IPS-15b (cell line): ENCODE measurements around the gene BBS2.

Source experiments
- H3K27me3 ChIP-seq: one replicate; pipeline ENCODE4 v1.6.1; 2013; ENCODE audit warnings: low read length; ENCODE audit not compliant: control insufficient read depth, insufficient read depth
- H3K36me3 ChIP-seq: one replicate; pipeline ENCODE4 v1.6.1; 2013; ENCODE audit warnings: low read length; ENCODE audit not compliant: control insufficient read depth, insufficient read depth
- H3K4me1 ChIP-seq: one replicate; pipeline ENCODE4 v1.6.1; 2013; ENCODE audit warnings: mild to moderate bottlenecking, low read length; ENCODE audit not compliant: control insufficient read depth, insufficient read depth
- H3K4me3 ChIP-seq: one replicate; pipeline ENCODE4 v1.5.1; 2013; ENCODE audit warnings: low read depth, low read length
- H3K9ac ChIP-seq: one replicate; pipeline ENCODE4 v1.6.1; 2013; ENCODE audit warnings: low read depth, mild to moderate bottlenecking, low read length
- H3K9me3 ChIP-seq: one replicate; pipeline ENCODE4 v1.6.1; 2013; ENCODE audit warnings: mild to moderate bottlenecking, low read length; ENCODE audit not compliant: control insufficient read depth, insufficient read depth

The BBS2 gene, protein sequence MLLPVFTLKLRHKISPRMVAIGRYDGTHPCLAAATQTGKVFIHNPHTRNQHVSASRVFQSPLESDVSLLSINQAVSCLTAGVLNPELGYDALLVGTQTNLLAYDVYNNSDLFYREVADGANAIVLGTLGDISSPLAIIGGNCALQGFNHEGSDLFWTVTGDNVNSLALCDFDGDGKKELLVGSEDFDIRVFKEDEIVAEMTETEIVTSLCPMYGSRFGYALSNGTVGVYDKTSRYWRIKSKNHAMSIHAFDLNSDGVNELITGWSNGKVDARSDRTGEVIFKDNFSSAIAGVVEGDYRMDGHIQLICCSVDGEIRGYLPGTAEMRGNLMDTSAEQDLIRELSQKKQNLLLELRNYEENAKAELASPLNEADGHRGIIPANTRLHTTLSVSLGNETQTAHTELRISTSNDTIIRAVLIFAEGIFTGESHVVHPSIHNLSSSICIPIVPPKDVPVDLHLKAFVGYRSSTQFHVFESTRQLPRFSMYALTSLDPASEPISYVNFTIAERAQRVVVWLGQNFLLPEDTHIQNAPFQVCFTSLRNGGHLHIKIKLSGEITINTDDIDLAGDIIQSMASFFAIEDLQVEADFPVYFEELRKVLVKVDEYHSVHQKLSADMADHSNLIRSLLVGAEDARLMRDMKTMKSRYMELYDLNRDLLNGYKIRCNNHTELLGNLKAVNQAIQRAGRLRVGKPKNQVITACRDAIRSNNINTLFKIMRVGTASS

DNA sequence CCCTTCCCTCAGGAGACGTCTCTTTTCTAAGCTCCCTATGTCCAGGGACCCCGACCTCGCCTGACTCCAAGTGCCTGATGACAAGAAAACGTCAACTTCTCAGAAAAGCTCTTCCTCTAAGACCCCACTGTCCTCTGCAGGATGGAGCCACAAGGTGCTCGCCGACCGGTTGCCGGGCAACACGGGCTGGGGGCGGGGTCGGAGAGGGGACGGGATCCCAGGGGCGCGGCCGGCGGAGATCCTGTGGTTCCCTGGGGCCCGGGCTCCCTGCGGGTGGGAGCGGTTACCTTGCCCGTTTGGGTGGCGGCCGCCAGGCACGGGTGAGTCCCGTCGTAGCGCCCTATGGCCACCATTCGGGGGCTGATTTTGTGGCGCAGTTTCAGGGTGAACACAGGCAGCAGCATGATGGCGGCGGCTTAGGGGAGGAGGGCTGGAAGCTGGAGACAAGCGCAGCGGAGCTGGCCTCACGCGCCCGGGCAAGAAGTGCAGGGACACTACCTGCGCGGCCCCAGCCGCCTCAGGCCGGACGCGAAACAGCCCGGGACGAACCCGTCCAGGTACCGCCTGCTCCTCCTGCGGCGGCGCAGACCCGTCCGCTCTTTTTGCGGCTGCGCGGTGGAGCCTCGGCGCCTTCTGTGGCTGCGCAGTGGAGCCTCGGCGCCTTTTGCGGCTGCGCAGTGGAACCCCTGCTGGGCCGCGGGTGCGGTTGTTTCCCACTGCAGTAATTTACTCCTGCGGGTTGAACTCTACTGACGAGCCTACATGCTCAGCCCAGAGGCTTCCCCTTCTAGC, at the start of gene BBS2:
Gene BBS2 (minus strand): TSS at position 566 of the 792 bp plus-strand sequence. CDS start 162 bp downstream, at position 404.
- Histone ChIP-seq H3K4me3 (peak within 1 kb of the TSS; percentile 89), H3K36me3 (no peaks in the 10 kb centered on the region), H3K27me3 (no peaks in the 10 kb centered on the region), H3K4me1 (no peaks in the 10 kb centered on the region), H3K9me3 (no peaks in the 10 kb centered on the region), H3K9ac (peak within 1 kb of the TSS; percentile 48)

DNA sequence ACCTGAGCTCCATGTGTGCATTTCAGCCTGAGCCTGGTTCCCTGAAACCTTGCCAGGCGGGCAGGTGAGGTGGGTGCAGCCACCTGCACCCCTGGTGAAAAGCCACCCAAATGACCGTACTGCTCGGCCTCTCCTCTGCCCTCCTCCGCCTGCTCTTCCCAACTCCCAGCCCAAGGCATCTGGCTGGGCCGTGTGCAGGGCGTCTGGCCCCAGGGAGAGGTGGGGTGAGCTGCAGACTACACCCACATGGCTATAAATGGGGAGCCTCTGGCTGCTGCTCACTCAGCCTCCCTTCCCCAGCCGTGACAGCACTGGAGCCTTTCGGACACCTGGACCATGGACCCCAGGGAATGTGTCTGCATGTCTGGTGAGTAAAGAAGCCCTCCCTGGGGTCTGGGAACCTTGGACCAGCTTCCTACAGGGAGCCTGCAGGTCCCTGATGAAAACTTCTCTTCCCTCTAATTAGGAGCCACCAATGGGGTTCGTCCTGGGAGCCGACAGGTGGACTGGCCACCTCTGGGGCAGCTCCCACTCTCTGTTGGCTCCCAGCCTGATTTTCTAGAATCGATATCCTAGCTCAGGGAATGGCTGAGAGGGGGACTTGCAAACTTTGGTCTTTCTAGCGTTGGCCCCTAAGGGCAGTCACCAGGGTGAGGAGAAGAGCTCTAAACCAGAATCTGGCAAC, 45.1 kb upstream of the BBS2 start, which contains the start of gene MT4:
Gene MT4 (plus strand): TSS at position 281 of the 685 bp plus-strand sequence. CDS start 56 bp downstream, at position 337.
- Histone ChIP-seq H3K9me3 (no peaks in the 10 kb centered on the region), H3K4me1 (no peaks in the 10 kb centered on the region), H3K27me3 (peaks cover 3% of the 10 kb centered on the region), H3K9ac (no peak within 1 kb of the TSS), H3K4me3 (no peak within 1 kb of the TSS), H3K36me3 (no peaks in the 10 kb centered on the region)

DNA sequence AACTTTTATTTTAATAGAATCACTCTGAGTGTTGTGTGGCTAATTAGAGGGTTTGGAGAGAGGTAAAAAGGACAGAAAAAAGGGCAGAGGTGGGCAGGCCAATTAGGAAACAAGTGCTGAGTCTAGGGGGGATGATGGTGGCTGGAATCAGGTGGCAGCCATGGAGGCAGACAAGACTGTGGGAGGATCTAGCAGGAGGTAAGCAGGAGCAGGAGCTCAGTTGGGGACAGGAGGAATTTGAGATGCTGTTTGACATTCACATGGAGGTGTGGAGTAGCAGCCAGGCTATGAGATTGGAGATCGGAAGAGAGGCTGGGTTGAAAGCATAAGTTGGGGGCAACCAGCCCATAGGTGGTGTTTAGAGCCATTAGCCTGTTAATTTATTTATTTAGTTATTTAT, 41.3 kb upstream of the BBS2 start:
- Histone ChIP-seq H3K27me3 (no peaks in the 10 kb centered on the region), H3K9ac (no peak overlapping the region), H3K9me3 (no peaks in the 10 kb centered on the region), H3K4me1 (no peaks in the 10 kb centered on the region), H3K4me3 (no peak overlapping the region), H3K36me3 (no peaks in the 10 kb centered on the region)

DNA sequence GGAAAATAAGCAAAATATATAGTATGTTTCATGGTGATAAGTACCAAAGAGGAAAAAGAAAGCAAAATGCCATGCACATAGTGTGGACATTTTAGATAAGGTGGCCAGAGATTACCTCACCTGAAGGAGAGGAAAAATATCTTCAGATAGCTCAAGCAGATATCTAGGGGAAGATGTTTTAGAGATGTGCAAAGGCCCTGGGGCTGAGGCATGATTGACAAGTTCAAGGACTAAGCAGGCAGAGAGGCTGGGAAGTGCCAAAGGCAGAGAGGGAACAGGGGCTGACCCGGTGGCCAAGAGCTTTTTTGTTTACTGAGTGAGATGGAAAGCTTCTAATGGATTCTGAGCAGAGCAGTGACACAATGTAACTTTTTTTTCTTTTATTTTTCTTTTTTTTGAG, 40.6 kb upstream of the BBS2 start:
- Histone ChIP-seq H3K4me3 (no peak overlapping the region), H3K27me3 (no peaks in the 10 kb centered on the region), H3K9ac (no peak overlapping the region), H3K9me3 (no peaks in the 10 kb centered on the region), H3K4me1 (no peaks in the 10 kb centered on the region), H3K36me3 (no peaks in the 10 kb centered on the region)

DNA sequence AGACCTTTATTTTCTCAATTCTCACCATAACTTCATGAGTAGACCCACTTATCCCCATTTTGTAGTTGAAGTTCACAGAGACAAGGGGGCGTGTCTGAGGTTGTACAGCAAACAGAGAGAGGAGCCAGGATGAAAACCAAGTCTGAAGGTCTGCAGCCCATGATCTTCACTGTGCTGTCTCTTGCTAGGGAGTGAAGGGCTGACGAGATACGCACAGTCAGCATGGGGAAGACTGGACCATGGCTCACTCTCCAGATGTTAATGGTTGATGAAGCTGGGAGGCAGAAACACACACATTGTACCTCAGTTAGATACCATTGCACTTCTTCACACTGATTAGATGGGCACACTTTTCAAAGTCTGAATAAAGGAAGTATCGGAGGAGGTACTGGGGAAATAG, 39.3 kb upstream of the BBS2 start:
- Histone ChIP-seq H3K4me1 (no peaks in the 10 kb centered on the region), H3K9ac (no peak overlapping the region), H3K9me3 (no peaks in the 10 kb centered on the region), H3K27me3 (no peaks in the 10 kb centered on the region), H3K4me3 (no peak overlapping the region), H3K36me3 (no peaks in the 10 kb centered on the region)

DNA sequence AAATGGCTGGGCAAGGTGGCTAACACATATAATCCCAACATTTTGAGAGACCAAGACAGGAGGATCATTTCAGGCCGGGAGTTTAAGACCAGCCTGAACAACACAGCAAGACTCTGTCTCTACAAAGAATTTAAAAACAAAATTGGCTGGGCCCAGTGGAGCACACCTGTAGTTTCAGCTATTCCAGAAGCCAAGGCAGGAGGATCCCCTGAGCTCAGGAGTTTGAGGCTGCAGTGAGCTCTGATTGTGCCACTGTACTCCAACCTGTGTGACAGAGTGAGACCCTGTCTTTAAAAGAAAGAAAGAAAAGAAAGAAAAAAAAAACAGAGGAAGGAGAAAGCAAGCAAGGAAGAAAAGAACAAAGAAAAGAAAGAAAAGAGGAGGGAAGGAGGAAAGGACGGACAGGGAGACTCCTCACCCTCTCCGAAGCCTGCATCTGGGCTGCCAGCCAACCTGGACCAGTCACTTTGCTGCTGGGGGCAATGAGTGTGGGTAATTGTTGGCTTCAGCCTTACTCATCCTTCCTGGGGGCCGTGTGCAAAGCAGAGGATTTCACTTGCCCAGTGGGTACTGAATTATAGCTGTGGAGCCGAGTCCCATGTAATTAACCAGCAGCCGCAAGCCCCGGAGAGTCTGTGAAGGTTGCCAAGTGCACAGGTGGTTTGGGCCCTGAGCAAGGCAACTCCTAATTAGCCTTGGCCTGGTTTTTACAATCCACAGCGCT, 38.4 kb upstream of the BBS2 start:
- no peak overlapping the region for H3K4me3 ChIP-seq

DNA sequence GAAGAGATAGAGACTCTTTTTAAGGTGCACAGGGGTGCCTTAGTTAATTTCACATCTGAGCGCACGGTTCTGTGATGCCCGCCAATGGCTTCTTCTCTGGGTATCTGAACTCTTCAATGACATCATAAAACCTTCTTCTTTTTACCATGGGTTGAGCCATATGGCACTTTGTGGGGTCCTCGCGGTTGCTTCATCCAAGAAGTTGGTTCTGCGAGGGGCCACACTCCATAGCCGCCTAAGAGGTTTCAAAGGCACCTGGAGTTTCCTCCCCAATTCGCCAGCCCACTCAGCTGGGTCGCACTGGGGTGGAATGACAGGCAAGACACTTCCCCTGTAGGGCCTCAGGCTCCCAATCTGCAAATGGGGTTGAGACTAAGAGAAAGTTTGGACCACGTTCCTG, 34.6 kb upstream of the BBS2 start:
- Histone ChIP-seq H3K4me1 (no peaks in the 10 kb centered on the region), H3K9me3 (no peaks in the 10 kb centered on the region), H3K9ac (no peak overlapping the region), H3K27me3 (no peaks in the 10 kb centered on the region), H3K36me3 (no peaks in the 10 kb centered on the region), H3K4me3 (no peak overlapping the region)

More for the DNA sequence above, 38.4 kb upstream of the BBS2 start:
- no peaks in the 10 kb centered on the region for H3K36me3 ChIP-seq
- H3K9me3 ChIP-seq = no peaks in the 10 kb centered on the region
- no peaks in the 10 kb centered on the region for H3K4me1 ChIP-seq
- no peak overlapping the region for H3K9ac ChIP-seq
- H3K27me3 ChIP-seq = no peaks in the 10 kb centered on the region

DNA sequence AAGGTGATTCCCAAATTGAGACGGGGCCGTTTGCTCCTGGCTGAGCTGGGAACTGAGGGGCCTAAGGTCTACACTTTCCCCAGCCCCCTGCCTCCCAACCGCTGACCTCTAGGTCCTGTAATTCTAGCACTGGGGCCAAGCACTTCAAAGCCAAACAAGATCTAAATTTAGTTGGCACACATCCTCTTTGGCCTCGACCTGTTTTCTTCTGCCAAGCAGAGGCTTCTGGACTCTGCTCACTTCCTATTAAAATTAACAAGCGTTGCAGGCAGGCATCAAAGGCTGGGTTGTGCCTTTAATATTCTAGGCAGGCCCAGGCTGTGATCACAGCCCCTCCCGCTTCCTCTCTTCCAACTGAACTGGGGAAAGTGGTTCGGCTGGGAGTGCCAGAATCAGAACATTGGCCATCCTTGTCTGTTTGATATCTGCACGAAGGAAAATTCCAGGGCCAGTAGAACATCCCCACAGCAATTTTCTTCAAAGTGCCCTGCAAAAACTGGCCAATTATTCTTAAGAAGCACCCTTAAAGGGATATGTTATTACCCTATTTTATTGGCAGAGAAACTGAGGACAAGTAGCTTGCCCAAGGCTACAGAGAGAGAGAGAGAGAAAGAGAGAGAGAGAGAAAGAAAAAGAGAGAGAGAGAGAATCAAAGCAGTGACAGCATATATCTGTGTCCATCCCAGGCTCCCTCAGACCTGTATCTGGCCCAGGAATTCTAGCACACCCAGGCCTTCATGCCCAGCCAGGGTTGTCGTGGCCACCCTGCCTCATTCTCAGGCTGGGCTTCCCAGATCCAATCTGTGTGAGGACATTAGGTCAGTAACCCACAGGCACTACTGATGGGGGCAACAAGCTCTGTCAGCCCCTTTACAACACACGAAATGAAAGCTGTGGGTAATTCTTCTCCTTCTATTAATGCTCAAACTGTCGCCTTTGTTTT, 32.2 kb upstream of the BBS2 start:
- Histone ChIP-seq H3K9ac (no peak overlapping the region), H3K4me1 (peaks cover 8% of the 10 kb centered on the region), H3K27me3 (no peaks in the 10 kb centered on the region), H3K9me3 (no peaks in the 10 kb centered on the region), H3K4me3 (no peak overlapping the region), H3K36me3 (no peaks in the 10 kb centered on the region)

DNA sequence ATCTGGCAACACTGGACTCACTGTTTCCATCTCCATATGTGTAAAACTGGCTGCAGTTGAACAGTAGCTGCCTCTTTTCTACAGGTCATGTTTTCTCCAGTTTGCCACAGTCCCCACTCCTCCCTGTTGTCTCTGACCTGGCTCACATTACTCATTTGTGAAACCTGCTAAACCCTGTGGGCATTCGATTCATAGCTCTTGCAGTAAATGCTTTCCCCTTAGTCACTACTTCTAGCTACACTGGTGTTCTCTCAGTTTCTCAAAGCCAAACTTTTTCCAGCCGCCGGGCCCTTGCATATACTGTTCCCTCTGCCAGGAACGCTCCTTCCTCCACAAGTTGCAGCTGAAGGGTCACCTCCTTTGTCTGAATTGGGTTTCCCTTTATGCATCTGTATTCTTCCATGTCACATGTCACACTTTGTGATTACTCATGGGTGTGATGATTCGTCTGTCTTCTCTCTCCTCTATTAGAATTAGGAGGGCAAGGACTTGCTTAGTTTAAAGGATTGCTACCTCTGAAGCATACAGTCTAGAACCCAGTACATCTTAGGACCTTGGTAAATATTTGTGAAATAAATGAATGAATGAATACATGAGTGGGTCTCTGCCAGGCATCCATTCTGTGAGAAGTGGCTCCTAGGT, 30.0 kb upstream of the BBS2 start:
- H3K4me1 ChIP-seq = peaks cover 12% of the 10 kb centered on the region
- no peaks in the 10 kb centered on the region for H3K27me3 ChIP-seq
- no peaks in the 10 kb centered on the region for H3K9me3 ChIP-seq
- H3K4me3 ChIP-seq = no peak overlapping the region
- H3K36me3 ChIP-seq = no peaks in the 10 kb centered on the region
- no peak overlapping the region for H3K9ac ChIP-seq

DNA sequence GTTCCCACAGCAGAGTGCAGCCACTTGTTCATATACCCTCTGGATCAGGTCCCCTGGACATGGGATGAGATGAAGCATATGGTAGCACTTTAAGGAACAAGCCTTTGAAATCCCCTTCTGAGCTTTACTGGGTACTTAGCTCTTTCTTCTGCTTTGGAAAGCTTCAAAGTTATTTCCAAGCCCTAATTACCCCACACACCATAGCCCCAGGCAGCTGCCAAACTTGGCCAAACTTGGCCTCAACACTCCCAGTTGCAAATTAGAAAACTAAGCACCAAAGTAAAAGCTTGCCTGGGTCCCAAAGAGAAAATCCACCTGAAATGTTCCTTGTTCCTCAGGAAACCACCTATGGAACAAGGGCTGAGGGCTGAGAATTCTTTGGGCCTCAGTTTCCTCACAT, 29.3 kb upstream of the BBS2 start:
- Histone ChIP-seq H3K4me3 (no peak overlapping the region), H3K9ac (no peak overlapping the region), H3K9me3 (no peaks in the 10 kb centered on the region), H3K27me3 (no peaks in the 10 kb centered on the region), H3K36me3 (no peaks in the 10 kb centered on the region), H3K4me1 (peaks cover 12% of the 10 kb centered on the region)
